Neuronal stem cell (in vitro differentiated cells): Measurements from ENCODE around the gene LTBP1.

ENCODE experiments used
- DNase-seq: peaks from one replicate; pipeline ENCODE4 v3.0.0-alpha.2; 2013; ENCODE audit warnings: low spot score
- H2AFZ ChIP-seq: one replicate; pipeline ENCODE4 v1.6.1; 2013; ENCODE audit warnings: mild to moderate bottlenecking, low read length, inconsistent platforms
- H2AK5ac ChIP-seq: 2 replicates; pipeline ENCODE4 v1.6.1; 2013; ENCODE audit warnings: low read depth, mild to moderate bottlenecking, inconsistent platforms, low read length, moderate library complexity, mixed read lengths
- H2BK120ac ChIP-seq: 2 replicates; pipeline ENCODE4 v1.6.1; 2013; ENCODE audit warnings: low read depth, mild to moderate bottlenecking, inconsistent platforms, low read length, moderate library complexity, mixed read lengths
- H2BK12ac ChIP-seq: one replicate; pipeline ENCODE4 v1.6.1; 2013; ENCODE audit warnings: low read length, inconsistent platforms
- H2BK15ac ChIP-seq: 2 replicates; pipeline ENCODE4 v1.6.1; 2013; ENCODE audit warnings: mild to moderate bottlenecking, low read length, inconsistent platforms, mixed read lengths
- H2BK5ac ChIP-seq: one replicate; pipeline ENCODE4 v1.6.1; 2013; ENCODE audit warnings: inconsistent platforms, mild to moderate bottlenecking, low read length, moderate library complexity
- H3K14ac ChIP-seq: one replicate; pipeline ENCODE4 v1.6.1; 2013; ENCODE audit warnings: low read length, inconsistent platforms
- H3K18ac ChIP-seq: 2 replicates; pipeline ENCODE4 v1.6.1; 2013; ENCODE audit warnings: low read length, inconsistent platforms
- H3K23ac ChIP-seq: 2 replicates; pipeline ENCODE4 v1.6.1; 2013; ENCODE audit warnings: low read depth, mild to moderate bottlenecking, mixed read lengths, low read length, inconsistent platforms; ENCODE audit not compliant: poor library complexity
- H3K27ac ChIP-seq: replicated peaks from 3 replicates; pipeline ENCODE4 v1.5.1; 2013; ENCODE audit warnings: low read length, inconsistent platforms
- H3K27me3 ChIP-seq, 3 experiments: 2 replicates each; pipeline ENCODE4 v1.6.1; 2013; ENCODE audit warnings: low read length in 3 of 3, mild to moderate bottlenecking in 2 of 3, inconsistent platforms in 1 of 3, low read depth in 1 of 3, mixed read lengths in 1 of 3, moderate library complexity in 1 of 3; ENCODE audit not compliant: control insufficient read depth in 3 of 3, insufficient read depth in 3 of 3
- H3K36me3 ChIP-seq, 2 donors: replicated peaks in 1 of 2; 2 replicates each; pipeline ENCODE4 v1.6.1; 2013; ENCODE audit warnings: low read length in 2 of 2; ENCODE audit not compliant: control insufficient read depth in 2 of 2, insufficient read depth in 2 of 2
- H3K4ac ChIP-seq: 2 replicates; pipeline ENCODE4 v1.6.1; 2013; ENCODE audit warnings: inconsistent platforms, mild to moderate bottlenecking, low read length, moderate library complexity
- H3K4me1 ChIP-seq, 2 donors: 1 replicate in 1 of 2; 2 replicates in 1 of 2; pipeline ENCODE4 v1.6.1; 2013; ENCODE audit warnings: low read length in 2 of 2, low read depth in 1 of 2; ENCODE audit not compliant: control insufficient read depth in 2 of 2, insufficient read depth in 1 of 2
- H3K4me2 ChIP-seq: one replicate; pipeline ENCODE4 v1.6.1; 2013; ENCODE audit warnings: mild to moderate bottlenecking, low read length, inconsistent platforms; ENCODE audit not compliant: insufficient read depth, poor library complexity, severe bottlenecking
- H3K4me3 ChIP-seq, 2 donors: 2 replicates each; pipeline ENCODE4 v1.5.1; 2013; ENCODE audit warnings: low read length in 2 of 2, mild to moderate bottlenecking in 2 of 2, inconsistent platforms in 1 of 2, moderate library complexity in 1 of 2
- H3K79me1 ChIP-seq: one replicate; pipeline ENCODE4 v1.6.1; 2013; ENCODE audit warnings: low read depth, mild to moderate bottlenecking, inconsistent platforms, low read length, moderate library complexity
- H3K9ac ChIP-seq: one replicate; pipeline ENCODE4 v1.6.1; 2013; ENCODE audit warnings: mild to moderate bottlenecking, low read depth, low read length, inconsistent platforms; ENCODE audit not compliant: poor library complexity
- H3K9me3 ChIP-seq, 2 donors: replicated peaks in 1 of 2; 2 replicates each; pipeline versions ENCODE3 to v1.6.1; 2013; ENCODE audit warnings: low read length in 2 of 2, mild to moderate bottlenecking in 2 of 2, inconsistent platforms in 1 of 2, low read depth in 1 of 2, mixed read lengths in 1 of 2, moderate library complexity in 1 of 2; ENCODE audit not compliant: control insufficient read depth in 2 of 2, insufficient read depth in 1 of 2
- H4K8ac ChIP-seq: one replicate; pipeline ENCODE4 v1.6.1; 2013; ENCODE audit warnings: low read depth, mild to moderate bottlenecking, inconsistent platforms, low read length, moderate library complexity
- H4K91ac ChIP-seq: one replicate; pipeline ENCODE4 v1.6.1; 2013; ENCODE audit warnings: low read length, low read depth, mild to moderate bottlenecking, inconsistent platforms; ENCODE audit not compliant: poor library complexity
- WGBS, 2 donors: extraction: QIAGEN DNeasy Blood & Tissue Kit; methylation state at CpG; one replicate each; pipeline ENCODE4 v1.1.7; 2013; ENCODE audit warnings: missing lambda C conversion rate in 2 of 2, mixed read lengths in 1 of 2; ENCODE audit not compliant: insufficient read length in 2 of 2, insufficient replicate concordance in 1 of 2; ENCODE audit errors: extremely low coverage in 2 of 2; 5-methylcytosine and 5-hydroxymethylcytosine counted together

Gene LTBP1

DNA sequence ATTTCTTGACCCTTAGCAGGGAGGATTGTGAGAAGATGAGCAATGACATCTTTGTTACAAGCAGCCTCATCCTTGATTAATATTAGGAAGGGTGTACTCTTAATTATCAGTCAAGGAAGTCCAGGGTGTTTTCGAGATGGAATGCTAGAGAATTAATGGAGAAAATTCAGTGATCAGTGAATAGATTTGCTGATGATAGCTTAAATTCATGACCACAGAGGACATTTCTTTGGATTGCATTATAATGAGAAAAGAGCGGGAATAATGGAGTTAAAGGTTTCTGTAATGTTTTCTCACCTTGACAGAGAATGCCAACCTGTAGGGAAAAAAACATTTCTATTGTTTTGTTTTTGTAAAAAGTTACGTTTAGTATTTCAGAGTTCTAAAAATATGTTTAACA lies 249.9 kb downstream of the LTBP1 start:
- no peaks in the 10 kb centered on the region for H3K79me1 ChIP-seq
- H2BK120ac ChIP-seq = no peak overlapping the region
- H2BK15ac ChIP-seq = no peak overlapping the region
- H4K91ac ChIP-seq = no peak overlapping the region
- no peak overlapping the region for H3K14ac ChIP-seq
- H3K27ac ChIP-seq = no peak overlapping the region
- no peak overlapping the region for H2BK12ac ChIP-seq
- H3K27me3 ChIP-seq = no peaks in the 10 kb centered on the region
- no peak overlapping the region for H2AFZ ChIP-seq
- H2AK5ac ChIP-seq = no peak overlapping the region
- no peak overlapping the region for H4K8ac ChIP-seq
- H3K23ac ChIP-seq = no peak overlapping the region
- DNase-seq = no peak
- whole genome bisulfite sequencing, 2 donors = no CpG with 5 or more reads among the region's 3 CpGs
- no peak overlapping the region for H2BK5ac ChIP-seq
- no peak overlapping the region for H3K4me2 ChIP-seq
- H3K36me3 ChIP-seq = peaks cover 0 to 2% of the 10 kb centered on the region in 2 donors
- peaks cover 0 to 1% of the 10 kb centered on the region in 2 donors for H3K4me1 ChIP-seq
- no peak overlapping the region for H3K4me3 ChIP-seq
- H3K9ac ChIP-seq = no peak overlapping the region
- H3K9me3 ChIP-seq = no peaks in the 10 kb centered on the region
- no peak overlapping the region for H3K18ac ChIP-seq
- H3K4ac ChIP-seq = no peak overlapping the region

DNA sequence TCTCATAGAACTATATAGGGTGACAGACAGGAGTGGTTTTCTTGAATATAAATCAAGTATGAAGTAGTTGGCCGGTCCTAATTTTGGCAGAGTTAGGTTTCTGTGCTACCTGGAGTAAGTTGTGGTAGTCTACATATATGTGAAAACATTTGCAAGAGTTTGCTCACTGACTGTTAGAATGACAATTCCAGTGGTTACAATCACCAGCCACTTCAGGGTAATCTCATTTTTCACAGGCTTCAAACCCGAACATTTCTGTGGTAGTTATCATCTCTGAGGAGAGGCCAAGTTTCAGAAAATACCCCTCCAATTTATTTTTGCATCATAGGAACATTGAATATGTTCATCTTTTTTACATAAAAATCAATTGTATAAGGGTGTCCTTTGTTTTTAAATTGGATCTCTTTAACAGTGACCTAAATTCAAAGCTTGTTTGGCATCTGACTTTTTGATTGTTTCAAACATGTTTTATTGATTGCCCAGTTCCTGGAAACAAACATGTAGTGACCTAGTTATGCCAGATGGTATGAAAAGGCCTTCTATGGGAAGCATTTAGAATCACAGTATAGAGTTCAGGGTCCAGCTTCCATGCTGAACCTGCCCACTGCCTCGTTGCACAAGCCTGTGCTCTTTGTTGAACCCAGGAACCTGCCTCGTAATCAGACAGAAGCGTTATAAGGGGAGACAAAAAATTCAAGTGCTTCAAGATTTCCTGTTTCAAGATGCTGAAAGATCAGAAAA lies 250.6 kb downstream of the LTBP1 start:
- no CpG with 5 or more reads among the region's 5 CpGs for WGBS, 2 donors

DNA sequence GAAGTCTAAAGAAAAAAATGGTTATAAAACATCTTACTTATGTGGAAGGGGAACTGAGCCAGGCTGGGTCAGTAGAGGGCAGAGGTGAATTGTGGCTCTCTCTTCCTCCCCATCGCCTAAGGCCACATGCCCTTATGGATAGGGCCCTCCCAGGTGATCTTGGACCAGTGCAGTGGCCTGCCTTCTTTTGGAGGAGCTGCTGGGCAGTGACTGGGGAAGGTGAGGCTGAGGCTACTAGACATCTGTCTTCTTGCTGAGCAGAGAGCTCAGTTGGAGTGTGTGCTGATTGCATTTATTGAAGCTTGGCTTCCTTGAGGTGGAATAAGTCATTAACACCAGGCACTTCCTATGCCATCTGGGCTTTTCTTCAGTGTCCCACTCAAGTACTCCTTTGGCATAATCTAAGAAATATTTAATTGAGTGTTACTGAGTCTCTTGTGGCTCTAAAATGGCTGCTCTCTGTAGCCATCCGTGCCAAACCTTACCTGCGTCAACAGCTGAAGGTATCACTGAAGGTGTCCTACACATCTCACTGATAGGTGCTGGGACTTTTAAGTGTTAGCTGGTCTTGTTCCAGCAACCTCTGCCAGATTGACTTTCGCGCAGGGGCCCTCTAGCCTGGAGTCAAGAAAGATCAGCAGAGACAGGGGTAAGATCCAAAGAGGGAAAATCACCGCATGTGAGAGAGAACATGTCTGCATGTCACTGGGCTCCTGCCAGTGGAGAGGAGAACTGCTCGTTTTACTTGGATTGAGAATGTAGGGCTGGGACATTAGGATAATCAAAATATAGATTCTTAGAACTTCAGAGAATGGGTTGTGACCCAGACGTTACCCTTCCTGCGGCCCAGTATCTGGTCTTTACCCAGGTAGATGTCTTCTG lies 256.1 kb downstream of the LTBP1 start:
- no peak overlapping the region for H2BK5ac ChIP-seq
- WGBS, 2 donors = no CpG with 5 or more reads among the region's 9 CpGs
- no peak overlapping the region for H3K14ac ChIP-seq
- H3K36me3 ChIP-seq = peaks cover 0 to 2% of the 10 kb centered on the region in 2 donors
- H2AFZ ChIP-seq = no peak overlapping the region
- H3K4me3 ChIP-seq = no peak overlapping the region
- no peak for DNase-seq
- H3K9me3 ChIP-seq = no peaks in the 10 kb centered on the region
- H3K18ac ChIP-seq = peak overlapping the region; percentile 55
- no peak overlapping the region for H3K23ac ChIP-seq
- no peaks in the 10 kb centered on the region for H3K79me1 ChIP-seq
- H2AK5ac ChIP-seq = no peak overlapping the region
- H3K27me3 ChIP-seq = no peaks in the 10 kb centered on the region
- H2BK120ac ChIP-seq = no peak overlapping the region
- no peak overlapping the region for H3K4ac ChIP-seq
- H2BK15ac ChIP-seq = no peak overlapping the region
- H4K91ac ChIP-seq = no peak overlapping the region
- H4K8ac ChIP-seq = no peak overlapping the region
- no peaks in the 10 kb centered on the region for H3K4me1 ChIP-seq
- H3K9ac ChIP-seq = peak overlapping the region; percentile 61
- H2BK12ac ChIP-seq = no peak overlapping the region
- H3K4me2 ChIP-seq = no peak overlapping the region
- no peak overlapping the region for H3K27ac ChIP-seq

More for the DNA sequence above, 250.6 kb downstream of the LTBP1 start:
- H4K91ac ChIP-seq = no peak overlapping the region
- no peak overlapping the region for H3K4me3 ChIP-seq
- no peak overlapping the region for H3K4ac ChIP-seq
- peaks cover 0 to 2% of the 10 kb centered on the region in 2 donors for H3K36me3 ChIP-seq
- no peak overlapping the region for H4K8ac ChIP-seq
- H3K18ac ChIP-seq = no peak overlapping the region
- no peaks in the 10 kb centered on the region for H3K4me1 ChIP-seq
- H2BK15ac ChIP-seq = no peak overlapping the region
- no peak overlapping the region for H3K4me2 ChIP-seq
- no peak overlapping the region for H2AK5ac ChIP-seq
- H3K27me3 ChIP-seq = no peaks in the 10 kb centered on the region
- H2BK120ac ChIP-seq = no peak overlapping the region
- H3K14ac ChIP-seq = no peak overlapping the region
- H3K27ac ChIP-seq = no peak overlapping the region
- H3K9me3 ChIP-seq = no peaks in the 10 kb centered on the region
- no peak overlapping the region for H3K9ac ChIP-seq
- DNase-seq = no peak
- H2BK5ac ChIP-seq = no peak overlapping the region
- no peak overlapping the region for H2AFZ ChIP-seq
- H3K23ac ChIP-seq = no peak overlapping the region
- no peaks in the 10 kb centered on the region for H3K79me1 ChIP-seq
- no peak overlapping the region for H2BK12ac ChIP-seq

DNA sequence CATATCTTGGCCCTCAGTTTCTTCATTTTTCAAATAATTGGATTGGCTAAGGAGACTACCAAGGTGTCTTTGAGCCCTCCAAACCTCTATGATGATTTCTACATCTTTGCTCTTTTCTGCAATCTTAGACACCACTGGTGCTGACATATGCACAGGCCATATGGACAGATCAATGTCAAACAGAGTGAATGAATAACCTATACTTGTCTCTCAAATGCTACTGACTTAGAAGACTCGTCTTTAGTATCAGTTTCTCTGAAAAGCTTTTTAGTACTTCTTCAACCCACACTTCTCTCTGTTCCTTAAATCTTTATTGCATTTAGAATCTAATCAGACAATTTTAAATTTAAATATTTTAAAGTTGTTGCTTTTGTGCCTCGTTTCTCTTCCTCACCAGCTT lies 258.2 kb downstream of the LTBP1 start:
- DNase-seq = no peak
- H3K79me1 ChIP-seq = no peaks in the 10 kb centered on the region
- H3K36me3 ChIP-seq = peaks cover 0 to 6% of the 10 kb centered on the region in 2 donors
- no CpG with 5 or more reads among the region's 2 CpGs for WGBS, 2 donors
- H4K91ac ChIP-seq = no peak overlapping the region
- no peak overlapping the region for H2BK120ac ChIP-seq
- no peak overlapping the region for H3K23ac ChIP-seq
- H4K8ac ChIP-seq = no peak overlapping the region
- H3K4me2 ChIP-seq = no peak overlapping the region
- no peak overlapping the region for H2AK5ac ChIP-seq
- no peak overlapping the region for H3K9ac ChIP-seq
- H3K4me3 ChIP-seq = no peak overlapping the region
- no peak overlapping the region for H3K4ac ChIP-seq
- H3K4me1 ChIP-seq = peaks cover 0 to 2% of the 10 kb centered on the region in 2 donors
- H2BK15ac ChIP-seq = no peak overlapping the region
- H2BK12ac ChIP-seq = no peak overlapping the region
- H3K9me3 ChIP-seq = no peaks in the 10 kb centered on the region
- no peak overlapping the region for H3K14ac ChIP-seq
- H3K18ac ChIP-seq = no peak overlapping the region
- no peaks in the 10 kb centered on the region for H3K27me3 ChIP-seq
- no peak overlapping the region for H2AFZ ChIP-seq
- no peak overlapping the region for H3K27ac ChIP-seq
- H2BK5ac ChIP-seq = no peak overlapping the region
